Fibroblast of villous mesenchyme (primary cell): ENCODE measurements around the gene PLXDC2. TPM values are rescaled to one million over a fixed set of nuclear protein-coding genes. Genes with fewer than 3 reads are reported as not detected.
"Not testable (repeated sequence)": the region's sequence is repeated elsewhere in the genome, so short reads cannot be mapped to it uniquely, and the experiment has no call there.

Experiments
- DNase-seq: peaks from one replicate; pipeline ENCODE4 v3.0.0-alpha.2; 2010; ENCODE audit warnings: low read depth
- H3K4me3 ChIP-seq: 2 replicates; pipeline ENCODE4 v1.5.1; 2011; ENCODE audit warnings: low read depth, mild to moderate bottlenecking, low read length
- CTCF ChIP-seq: IDR thresholded peaks from 2 replicates; pipeline ENCODE4 v1.5.1; 2012; ENCODE audit warnings: low read depth, mild to moderate bottlenecking, low read length; ENCODE audit not compliant: insufficient read depth
- total RNA-seq: library from RNA; depleted of rRNA; stranded (reverse); fragments of >200 nt; gene quantifications from 2 replicates; pipeline ENCODE4 v1.2.3, GENCODE V29; 2012

The PLXDC2 gene
- total RNA-seq, 1 donor: 19.0 TPM

- no peak for DNase-seq
- H3K4me3 ChIP-seq: no peak overlapping the region
- TF ChIP-seq CTCF: no peak
These were observed 354.4 kb downstream of the PLXDC2 start for GRCh38 chr10:20170661-20171060.

- H3K4me3 ChIP-seq: no peak overlapping the region
- no peak for DNase-seq
- TF ChIP-seq CTCF: no peak
These were observed 356.8 kb downstream of the PLXDC2 start for GRCh38 chr10:20173046-20173445.

GRCh38 chr10:20175719-20176118, 359.5 kb downstream of the PLXDC2 start:
- TF ChIP-seq CTCF: no peak
- no peak for DNase-seq

GRCh38 chr10:20180766-20181165, 364.5 kb downstream of the PLXDC2 start:
- no peak overlapping the region for H3K4me3 ChIP-seq
- TF ChIP-seq CTCF: no peak
- no peak for DNase-seq

More at GRCh38 chr10:20175719-20176118, 359.5 kb downstream of the PLXDC2 start:
- H3K4me3 ChIP-seq: no peak overlapping the region

- DNase-seq: no peak
- TF ChIP-seq CTCF: no peak
- no peak overlapping the region for H3K4me3 ChIP-seq
These were observed 365.2 kb downstream of the PLXDC2 start for GRCh38 chr10:20181434-20181833.

- H3K4me3 ChIP-seq: no peak overlapping the region
- no peak for TF ChIP-seq CTCF
- DNase-seq: no peak
These were observed 368.9 kb downstream of the PLXDC2 start for GRCh38 chr10:20185116-20185515.

GRCh38 chr10:20191392-20191791, 375.2 kb downstream of the PLXDC2 start:
- H3K4me3 ChIP-seq, DNase-seq: not testable (repeated sequence)
